WERI-Rb-1 (cell line): ENCODE data around the gene IRS2.

Source experiments
- DNase-seq: peaks from one replicate; pipeline ENCODE4 v3.0.0-alpha.2; 2020
- H3K27ac ChIP-seq: fragments of 250-450 bp; sonication (Bioruptor Pico); 2 replicates; pipeline ENCODE4 v1.5.1; 2020; ENCODE audit warnings: mild to moderate bottlenecking, moderate library complexity
- H3K27me3 ChIP-seq: fragments of 250-450 bp; sonication (Bioruptor Pico); 2 replicates; pipeline ENCODE4 v1.5.1; 2021; ENCODE audit warnings: mild to moderate bottlenecking, low read depth, moderate library complexity; ENCODE audit not compliant: insufficient read depth, severe bottlenecking
- H3K36me3 ChIP-seq: fragments of 250-450 bp; sonication (Bioruptor Pico); 2 replicates; pipeline ENCODE4 v1.5.1; 2020; ENCODE audit warnings: mild to moderate bottlenecking, moderate library complexity
- H3K4me3 ChIP-seq: 2 replicates; pipeline ENCODE4 v1.5.1; 2011; ENCODE audit warnings: low read depth, mild to moderate bottlenecking, control low read depth, low read length
- H3K9me3 ChIP-seq: fragments of 250-450 bp; sonication (Bioruptor Pico); 2 replicates; pipeline ENCODE4 v1.5.1; 2021; ENCODE audit warnings: mild to moderate bottlenecking, moderate library complexity; ENCODE audit not compliant: severe bottlenecking
- CTCF ChIP-seq: IDR thresholded peaks from 2 replicates; pipeline ENCODE4 v1.5.1; 2011; ENCODE audit warnings: low read depth, mild to moderate bottlenecking, control low read depth, inconsistent platforms, low read length

The IRS2 gene

DNA sequence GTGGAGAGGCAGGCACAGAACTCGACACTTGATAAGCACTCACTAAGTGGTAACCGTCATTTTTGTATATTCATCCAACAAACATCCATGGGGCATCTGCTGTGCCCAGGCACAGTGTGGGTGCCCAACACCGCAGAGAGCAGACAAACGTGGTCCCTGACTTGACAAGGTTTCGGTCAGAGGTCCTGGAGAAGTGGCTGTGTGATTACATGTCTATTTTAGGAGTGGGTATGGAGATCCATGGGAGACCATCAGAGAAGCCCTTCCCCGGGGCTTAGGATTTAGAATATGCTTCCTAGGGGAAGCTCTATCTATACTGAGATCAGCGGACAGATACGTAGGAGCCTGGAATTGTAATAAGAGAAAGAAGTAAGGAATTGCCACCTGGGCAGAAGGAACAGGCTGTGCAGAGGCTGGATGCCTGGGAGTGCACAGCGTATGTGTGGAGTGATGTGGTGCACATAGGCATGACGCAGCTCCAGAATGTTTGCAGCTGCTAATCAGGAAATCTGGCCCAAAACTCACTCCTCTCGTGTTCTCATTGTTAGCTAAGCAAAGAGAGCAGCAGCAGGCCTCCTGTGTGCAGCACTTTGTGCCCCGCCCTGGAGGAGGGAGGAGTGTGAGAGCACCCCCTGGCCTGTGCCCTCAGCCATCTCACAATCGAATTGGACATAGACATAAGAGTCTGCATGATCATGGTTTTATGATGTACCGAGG, 23.0 kb upstream of the IRS2 start:
- Histone ChIP-seq H3K9me3 (no peaks in the 10 kb centered on the region), H3K36me3 (no peaks in the 10 kb centered on the region), H3K27ac (no peak overlapping the region), H3K27me3 (no peaks in the 10 kb centered on the region), H3K4me3 (no peak overlapping the region)
- no peak for DNase-seq
- no peak for TF ChIP-seq CTCF

DNA sequence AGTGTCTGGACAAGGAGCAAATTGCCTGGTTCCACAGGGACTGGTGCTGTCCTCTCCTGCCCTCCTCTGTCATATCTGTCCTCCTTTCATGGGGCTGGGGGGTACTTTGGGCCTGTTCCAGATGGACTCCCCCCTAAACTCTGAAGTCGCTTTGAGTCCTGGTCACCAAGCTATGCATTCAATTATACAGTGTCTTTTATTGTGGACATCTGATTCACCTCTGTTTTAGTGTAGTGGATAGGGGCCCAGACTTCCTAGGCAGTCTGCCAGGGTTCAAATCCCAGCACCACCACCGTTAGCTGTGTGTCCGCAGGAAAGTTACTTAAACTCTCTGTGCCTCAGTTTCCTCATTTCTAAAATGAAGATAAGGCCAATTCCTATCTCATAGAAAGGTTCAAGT, 21.0 kb upstream of the IRS2 start:
- Histone ChIP-seq H3K4me3 (no peak overlapping the region), H3K27ac (no peak overlapping the region), H3K9me3 (no peaks in the 10 kb centered on the region), H3K36me3 (no peaks in the 10 kb centered on the region), H3K27me3 (no peaks in the 10 kb centered on the region)
- DNase-seq = no peak
- TF ChIP-seq CTCF = no peak

DNA sequence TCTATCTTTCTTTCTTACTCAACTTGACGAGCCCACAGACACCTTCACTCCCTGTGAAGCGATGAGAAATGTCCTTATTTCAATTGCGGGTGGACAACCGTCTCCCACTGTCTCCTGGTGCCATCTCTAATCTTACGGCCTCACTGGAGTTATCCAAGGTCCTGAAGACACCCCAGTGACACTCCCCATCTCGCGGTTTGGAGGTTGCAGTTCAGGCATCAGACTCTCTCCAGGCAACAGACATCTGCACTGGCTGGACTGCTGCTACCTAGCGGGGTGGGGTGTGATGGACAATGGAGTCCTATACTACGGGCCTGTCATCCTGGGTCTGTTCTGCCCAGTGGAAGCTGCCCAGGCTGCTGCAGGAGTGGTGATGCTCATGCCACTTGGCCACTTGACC, 18.3 kb upstream of the IRS2 start:
- no peak overlapping the region for H3K4me3 ChIP-seq
- no peaks in the 10 kb centered on the region for H3K9me3 ChIP-seq
- no peak for TF ChIP-seq CTCF
- no peaks in the 10 kb centered on the region for H3K36me3 ChIP-seq
- no peak for DNase-seq
- no peaks in the 10 kb centered on the region for H3K27me3 ChIP-seq
- no peak overlapping the region for H3K27ac ChIP-seq

- no peak for TF ChIP-seq CTCF
- Histone ChIP-seq H3K27me3 (no peaks in the 10 kb centered on the region), H3K4me3 (no peak overlapping the region), H3K27ac (no peak overlapping the region), H3K36me3 (no peaks in the 10 kb centered on the region), H3K9me3 (no peaks in the 10 kb centered on the region)
- DNase-seq = no peak
These were observed 17.4 kb upstream of the IRS2 start for GRCh38 chr13:109803825-109804224.

GRCh38 chr13:109802936-109803335, 16.6 kb upstream of the IRS2 start:
- no peaks in the 10 kb centered on the region for H3K27me3 ChIP-seq
- H3K36me3 ChIP-seq = no peaks in the 10 kb centered on the region
- H3K9me3 ChIP-seq = no peaks in the 10 kb centered on the region
- H3K27ac ChIP-seq = no peak overlapping the region
- no peak for DNase-seq
- TF ChIP-seq CTCF = no peak
- no peak overlapping the region for H3K4me3 ChIP-seq

- no peak overlapping the region for H3K27ac ChIP-seq
- no peak overlapping the region for H3K4me3 ChIP-seq
- no peak for TF ChIP-seq CTCF
- no peaks in the 10 kb centered on the region for H3K9me3 ChIP-seq
- H3K27me3 ChIP-seq = no peaks in the 10 kb centered on the region
- H3K36me3 ChIP-seq = no peaks in the 10 kb centered on the region
- DNase-seq = no peak
These were observed 8.6 kb upstream of the IRS2 start for GRCh38 chr13:109795011-109795410.
